ENCODE data around the gene HOGA1.

The HOGA1 gene

DNA sequence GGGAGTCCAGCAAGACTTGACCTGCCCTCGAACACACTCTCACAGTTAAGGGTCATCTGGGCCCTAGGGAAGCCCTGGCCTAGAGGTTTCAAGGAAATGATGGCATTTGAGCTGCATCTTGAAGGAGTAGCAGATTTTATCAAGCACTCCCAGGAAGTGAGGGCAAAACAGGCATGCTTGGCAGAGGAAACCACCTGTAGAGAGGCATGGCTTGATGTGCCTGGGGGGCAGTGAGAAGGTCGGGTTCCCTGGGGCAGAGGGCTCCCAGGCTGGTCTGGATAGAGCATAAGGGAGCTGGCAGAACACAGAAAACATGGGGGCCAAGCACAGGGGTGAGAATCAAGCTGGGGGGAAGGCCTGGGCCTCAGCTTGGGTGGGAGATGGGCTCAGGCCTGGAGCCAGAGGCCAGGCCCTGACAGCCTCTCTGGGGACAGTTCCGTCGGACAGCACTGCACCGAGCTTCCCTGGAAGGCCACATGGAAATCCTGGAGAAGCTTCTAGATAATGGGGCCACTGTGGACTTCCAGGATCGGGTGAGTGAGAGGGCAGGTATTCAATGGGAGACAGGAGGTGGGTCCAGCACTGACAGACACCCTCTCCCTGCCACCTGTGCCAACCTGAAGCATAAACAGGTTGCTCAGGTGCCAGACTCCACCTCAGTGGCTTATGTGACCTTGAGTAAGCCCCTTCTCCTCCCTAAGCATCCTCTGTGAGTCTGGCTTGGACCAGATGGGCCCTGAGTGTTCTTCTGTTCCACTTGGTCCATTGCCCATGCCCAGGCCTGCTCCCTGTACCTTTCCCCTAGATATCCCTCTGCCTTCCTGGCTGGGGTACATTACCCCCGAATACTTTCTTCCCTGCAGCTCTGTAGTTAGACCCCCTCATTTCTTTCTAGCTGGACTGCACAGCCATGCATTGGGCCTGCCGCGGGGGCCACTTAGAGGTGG is 3.5 kb upstream of the HOGA1 start:
- DNase-seq = no peak

DNA sequence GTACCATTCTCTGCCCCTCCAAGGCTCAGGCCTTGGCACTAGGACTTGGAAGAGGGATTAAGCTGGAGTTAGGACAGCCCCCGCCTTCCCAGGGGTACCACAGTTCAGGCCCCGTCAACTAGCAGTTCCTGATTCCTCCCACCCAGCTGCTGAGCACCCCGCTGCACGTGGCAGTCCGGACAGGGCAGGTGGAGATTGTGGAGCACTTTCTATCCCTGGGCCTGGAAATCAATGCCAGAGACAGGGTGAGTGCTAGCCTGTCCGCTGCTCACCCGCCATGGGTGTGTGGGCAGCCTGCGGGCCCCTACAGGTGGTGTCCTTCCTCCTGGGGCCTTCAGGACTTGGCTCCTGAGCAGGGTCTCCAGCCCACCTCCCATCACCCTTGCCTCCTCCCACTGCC is 2.0 kb upstream of the HOGA1 start:
- no peak for DNase-seq

DNA sequence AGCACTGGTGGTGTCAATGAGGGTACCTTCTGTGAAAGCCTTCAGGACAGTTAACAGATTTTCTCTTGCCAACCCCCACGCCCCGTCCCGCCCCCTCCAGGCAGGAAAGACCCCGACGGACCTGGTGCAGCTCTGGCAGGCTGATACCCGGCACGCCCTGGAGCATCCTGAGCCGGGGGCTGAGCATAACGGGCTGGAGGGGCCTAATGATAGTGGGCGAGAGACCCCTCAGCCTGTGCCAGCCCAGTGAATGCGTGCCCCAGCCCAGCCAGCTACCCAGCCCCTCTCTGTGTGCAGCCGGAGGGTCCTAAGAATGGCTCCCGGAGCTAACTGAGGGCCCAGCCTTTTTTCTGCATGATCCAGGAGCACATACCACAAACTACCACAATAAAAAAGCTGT is 713 bp upstream of the HOGA1 start:
- no peak for DNase-seq

DNA sequence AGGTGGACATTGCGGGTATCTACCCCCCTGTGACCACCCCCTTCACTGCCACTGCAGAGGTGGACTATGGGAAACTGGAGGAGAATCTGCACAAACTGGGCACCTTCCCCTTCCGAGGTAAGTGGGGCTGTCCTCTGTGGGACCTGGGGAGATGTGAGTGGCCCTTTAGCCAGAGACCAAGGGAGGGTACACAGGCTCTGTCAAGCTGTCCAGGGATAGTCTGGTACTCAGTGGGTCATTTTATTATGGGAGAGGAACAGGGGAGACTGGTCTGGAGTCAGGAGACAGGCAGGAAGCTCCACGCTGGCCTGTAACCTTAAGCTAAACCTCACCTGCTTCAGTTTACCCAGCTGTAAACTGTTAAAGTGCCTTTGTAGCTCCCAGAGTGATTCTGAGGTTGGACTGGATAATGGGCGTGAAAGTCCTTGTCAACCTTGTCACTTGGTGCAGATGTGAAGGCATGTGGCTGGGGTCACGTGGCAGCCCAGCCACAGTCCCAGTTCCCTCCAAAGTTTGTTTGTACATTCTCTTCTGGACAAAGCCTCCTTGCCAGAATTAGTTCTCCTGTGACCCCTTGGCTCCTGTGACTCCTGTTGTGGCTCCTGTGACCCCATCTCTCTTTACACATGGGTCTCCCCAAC is 729 bp downstream of the HOGA1 start:
- DNase-seq = no peak

DNA sequence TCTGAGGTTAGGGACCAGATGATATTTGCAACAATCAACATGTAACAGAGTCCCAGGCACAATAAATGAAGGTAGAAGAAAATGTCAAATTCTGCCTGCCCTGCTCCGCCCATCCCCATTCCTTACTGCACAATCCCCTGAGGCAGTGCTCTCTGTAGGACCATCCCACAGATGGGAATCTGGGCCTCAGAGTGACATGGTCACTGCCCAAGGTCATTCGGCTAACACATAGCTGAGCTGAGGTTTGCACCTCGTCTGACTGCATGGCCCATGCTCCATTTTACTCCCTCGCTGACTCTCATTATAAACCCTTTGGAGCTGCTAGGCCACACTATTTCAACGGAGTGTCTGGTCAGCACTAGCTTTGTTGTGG is 1.2 kb downstream of the HOGA1 start:
- DNase-seq = no peak

DNA sequence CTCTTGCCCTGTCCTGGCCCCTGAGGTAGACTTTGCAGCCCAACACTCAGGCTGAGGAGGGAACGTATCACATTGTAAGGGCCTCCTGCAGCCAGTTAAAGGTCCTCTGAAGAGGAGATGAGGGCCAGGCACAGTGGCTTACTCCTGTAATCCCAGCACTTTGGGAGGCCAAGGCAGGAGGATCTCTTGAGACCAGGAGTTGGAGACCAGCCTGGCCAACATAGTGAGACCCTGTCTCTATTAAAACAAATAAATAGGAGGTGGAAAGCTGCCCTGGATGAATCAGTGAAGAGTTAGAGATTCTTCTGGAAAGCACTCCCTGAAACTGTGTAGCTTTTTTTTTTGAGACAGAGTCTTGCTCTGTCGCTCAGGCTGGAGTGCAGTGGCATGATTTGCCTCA is 3.0 kb downstream of the HOGA1 start:
- no peak for DNase-seq

DNA sequence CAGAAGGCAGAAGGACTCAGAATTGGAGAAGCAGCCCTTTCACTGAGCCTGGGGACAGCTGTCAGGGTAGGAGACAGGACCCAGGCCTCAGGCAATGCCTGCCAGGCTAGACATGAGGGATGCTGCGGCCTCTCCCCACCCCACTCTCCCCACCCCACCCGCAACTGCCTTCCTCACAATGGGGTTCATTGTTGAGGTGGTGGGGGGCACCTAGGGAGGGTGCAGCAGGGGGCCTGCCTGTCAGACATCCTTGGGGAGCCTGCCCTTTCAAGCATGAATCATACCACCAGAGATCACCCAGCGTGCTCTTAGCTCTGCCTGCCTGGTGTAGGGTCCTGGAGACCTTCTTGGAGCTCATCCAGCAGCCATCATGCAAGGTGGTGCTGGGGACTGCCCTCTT is 5.3 kb downstream of the HOGA1 start, which contains the start of gene C10orf62:
Gene C10orf62 (plus strand): TSS at position 243 of the 400 bp plus-strand sequence. CDS start 177 bp downstream, outside the sequence.
- no peak for DNase-seq

DNA sequence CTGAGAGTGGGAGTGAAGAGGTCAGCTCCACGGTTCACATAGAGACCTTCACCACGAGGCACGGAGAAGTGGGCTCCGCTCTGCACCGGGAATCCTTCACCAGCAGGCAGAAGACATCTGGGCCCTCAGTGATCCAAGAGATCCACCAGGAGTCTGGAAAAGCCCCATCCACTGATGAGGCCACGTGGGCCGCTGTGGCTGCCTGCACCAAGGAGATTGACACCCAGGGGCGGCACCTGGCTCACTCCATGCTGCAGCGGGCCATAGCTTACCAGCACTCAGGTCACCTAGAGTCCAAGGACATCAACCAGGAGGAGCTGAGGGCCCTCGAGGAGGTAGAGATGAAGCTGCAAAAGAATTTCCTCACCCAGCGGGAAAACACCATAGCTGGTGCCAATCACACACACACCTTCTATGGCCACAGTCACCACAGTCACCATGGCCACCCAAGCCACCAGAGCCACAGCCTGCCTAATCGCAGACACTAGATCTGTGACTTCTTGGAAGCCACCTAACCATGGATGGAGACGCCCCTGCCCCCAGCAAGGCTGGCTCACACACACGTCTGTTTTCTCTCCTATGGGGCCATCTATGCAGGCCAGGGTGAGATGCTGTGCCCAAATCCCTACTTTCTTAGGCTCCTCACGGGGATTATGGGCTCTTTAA is 6.0 kb downstream of the HOGA1 start:
- no peak for DNase-seq

DNA sequence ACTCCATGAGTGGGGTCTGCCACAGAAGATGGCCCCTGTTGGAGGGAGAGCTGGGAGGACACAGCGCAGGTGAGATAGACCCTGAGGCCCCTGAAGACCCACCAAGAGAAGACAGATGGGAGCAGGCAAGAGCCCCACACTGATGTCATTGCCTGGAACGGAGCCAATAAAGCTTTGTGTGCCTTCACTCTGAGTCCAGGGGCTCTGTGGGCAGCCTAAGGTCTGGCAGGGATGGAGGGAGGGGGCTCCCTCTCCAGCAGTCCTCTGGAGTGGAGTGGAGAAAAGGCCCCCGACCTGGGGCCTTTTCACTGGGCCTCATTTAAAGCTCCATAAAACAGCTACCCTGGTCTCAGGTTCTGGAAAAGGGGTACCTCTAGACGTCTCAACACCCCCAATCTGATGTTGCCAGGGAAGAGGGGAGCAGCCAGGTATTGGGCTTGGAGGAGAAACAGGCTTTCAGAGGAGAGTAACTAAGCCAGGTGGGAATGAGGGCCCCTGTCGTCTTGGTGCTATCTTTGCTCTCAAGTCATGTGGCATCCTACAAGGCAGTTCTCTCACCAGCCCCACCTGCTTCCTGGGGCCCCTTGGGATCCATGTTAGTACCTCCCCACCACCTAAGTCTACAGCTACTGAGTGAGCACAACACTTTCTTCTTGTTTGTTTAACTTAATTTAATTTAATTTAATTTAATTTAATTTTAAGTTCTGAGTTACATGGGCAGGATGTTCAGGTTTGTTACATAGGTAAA is 6.7 kb downstream of the HOGA1 start:
- DNase-seq = no peak

DNA sequence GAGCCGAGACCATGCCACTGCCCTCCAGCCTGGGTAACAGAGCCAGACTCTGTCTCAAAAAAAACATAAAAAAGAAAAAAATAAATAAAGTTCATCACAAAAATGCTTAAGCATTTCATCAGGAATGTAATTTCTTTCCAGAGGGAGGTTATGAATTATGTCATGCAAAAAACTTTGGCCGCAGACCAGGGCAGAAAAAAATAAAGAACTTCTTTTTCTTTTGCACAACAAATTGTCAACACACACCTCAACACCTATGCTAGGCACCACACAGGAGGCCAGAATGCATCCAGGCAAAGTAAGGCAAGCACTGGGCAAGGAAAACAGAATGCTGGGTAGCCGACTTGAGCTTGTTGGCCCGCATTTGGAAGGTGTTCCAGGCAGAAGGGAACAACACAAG is 9.2 kb downstream of the HOGA1 start:
- DNase-seq = no peak

DNA sequence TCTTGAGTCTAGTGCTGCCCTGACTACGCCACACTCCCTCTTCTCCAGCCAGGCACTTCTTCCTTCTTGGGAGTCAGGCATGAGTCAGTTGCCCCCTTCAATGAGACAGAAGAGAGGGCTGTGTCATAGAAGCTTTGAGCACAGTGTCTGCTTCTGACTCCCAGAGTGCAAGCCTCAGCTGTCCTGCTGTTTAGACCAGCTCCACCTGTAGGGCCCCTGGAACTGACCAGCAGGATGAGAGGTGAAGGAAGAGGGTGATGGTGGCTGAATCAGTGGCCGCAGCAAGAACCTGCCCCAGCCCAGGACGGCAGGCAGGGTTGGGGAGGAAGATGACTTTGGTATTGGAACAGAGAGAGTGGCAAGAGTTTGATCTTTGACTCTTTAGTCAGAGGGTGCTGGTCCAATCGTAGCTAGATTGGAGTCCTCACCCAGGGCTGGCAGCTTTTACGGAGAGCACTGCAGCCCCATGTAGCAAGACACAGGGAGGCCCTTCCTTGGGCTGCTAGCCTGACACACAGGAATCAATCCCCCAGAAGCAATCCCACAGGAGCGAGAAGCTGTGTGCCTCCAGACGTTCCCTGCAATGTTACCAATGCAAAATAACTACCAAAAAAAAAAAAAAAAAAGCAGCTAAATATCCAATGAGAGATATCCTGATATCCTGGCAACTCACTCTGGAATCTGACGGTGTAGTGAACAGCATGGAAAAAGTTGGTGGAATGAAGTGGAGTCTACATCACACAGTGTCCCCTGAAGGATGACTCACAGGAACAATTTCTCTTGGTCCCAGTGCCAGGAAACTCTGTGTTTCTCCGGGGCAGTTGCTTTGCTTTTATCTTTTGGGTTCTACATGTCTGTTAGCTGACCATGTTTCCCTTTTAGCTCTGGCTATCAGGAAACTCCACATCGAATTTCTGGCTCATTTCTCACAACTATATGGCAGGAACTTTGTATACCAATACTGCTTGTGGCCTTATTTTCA is 12.2 kb downstream of the HOGA1 start:
- DNase-seq = no peak

DNA sequence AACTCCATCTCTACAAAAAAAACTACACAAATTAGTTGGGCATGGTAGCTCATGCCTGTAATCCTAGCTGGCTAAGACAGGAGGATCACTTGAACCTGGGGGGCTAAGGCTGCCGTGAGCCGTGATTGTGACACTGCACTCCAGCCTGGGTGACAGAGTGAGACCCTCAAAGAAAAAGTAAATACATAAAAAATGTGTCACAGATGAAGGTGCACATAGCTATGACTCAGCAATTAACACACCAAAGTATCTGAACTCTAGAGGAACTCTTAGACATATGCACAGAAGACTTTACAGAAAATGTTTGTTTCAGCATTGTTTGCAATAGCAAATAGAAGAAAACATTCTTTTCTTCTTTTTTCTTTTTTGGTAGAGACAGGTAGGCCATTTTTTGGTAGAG is 13.6 kb downstream of the HOGA1 start:
- DNase-seq = no peak

DNA sequence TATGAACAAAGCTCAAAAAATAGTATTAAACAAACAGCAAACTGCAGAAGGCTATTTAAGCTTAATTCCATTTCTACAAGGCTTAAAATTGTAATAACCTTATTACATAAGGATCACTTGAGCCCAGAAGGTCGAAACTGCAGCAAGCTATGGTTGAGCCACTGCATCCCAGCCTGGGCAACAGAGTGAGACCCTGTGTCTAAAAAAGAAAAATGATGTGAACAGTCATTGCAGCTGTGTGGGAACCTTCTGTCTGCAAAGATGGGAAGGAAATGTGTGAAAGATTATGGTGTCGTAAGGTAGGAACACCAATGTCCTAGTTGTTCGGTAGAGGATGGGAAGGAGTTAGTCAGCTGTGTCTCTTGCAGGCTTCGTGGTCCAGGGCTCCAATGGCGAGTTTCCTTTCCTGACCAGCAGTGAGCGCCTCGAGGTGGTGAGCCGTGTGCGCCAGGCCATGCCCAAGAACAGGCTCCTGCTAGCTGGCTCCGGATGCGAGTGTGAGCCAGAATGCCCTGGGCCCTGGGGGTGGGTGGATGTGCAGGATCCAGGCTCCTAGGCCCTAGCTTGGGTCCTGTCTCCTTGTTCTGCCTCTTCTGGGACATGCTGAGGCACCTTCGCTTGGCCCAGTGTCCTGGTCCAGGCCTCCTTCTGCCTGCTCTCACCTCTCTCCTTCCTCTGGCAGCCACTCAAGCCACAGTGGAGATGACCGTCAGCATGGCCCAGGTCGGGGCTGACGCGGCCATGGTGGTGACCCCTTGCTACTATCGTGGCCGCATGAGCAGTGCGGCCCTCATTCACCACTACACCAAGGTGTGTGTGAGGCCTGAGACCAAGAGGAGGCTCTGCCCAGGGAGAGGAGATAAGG is 14.4 kb downstream of the HOGA1 start:
- no peak for DNase-seq

DNA sequence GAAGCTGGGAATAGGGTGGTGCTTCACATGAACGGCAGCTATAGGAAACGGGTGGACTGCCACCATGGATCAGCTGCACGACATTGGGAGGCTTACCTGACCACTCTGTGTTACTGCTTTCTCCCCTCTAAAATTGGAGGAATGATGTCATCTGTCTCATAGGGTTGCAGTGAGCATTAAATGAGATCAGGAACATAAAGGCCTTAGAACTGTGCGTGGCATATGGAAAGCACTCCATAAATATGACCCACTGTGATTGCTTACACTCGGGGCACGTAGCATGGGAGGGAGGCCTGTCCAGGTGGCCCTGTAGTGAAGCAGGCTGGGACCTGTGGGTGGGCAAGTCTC is 15.1 kb downstream of the HOGA1 start:
- DNase-seq = no peak

DNA sequence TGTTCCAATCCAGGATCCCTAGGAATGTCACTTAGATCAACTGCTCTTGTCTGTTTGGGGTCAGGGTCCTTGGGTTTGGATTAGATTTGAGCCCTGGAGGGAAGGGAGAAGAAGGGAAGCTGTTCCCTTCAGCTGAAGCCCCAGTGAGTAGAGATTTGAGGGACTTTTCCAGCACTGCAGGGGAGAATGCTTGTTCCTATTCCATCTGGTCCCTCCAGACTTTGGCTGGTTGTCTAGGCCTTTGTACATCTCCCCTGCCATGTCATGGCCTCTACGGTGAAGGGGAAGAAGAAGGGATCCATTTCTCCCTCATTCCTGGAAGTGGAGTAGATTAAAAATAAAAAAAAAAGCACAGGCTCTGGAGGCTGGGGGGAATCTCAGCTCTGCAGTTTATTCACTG is 16.4 kb downstream of the HOGA1 start:
- DNase-seq = no peak

DNA sequence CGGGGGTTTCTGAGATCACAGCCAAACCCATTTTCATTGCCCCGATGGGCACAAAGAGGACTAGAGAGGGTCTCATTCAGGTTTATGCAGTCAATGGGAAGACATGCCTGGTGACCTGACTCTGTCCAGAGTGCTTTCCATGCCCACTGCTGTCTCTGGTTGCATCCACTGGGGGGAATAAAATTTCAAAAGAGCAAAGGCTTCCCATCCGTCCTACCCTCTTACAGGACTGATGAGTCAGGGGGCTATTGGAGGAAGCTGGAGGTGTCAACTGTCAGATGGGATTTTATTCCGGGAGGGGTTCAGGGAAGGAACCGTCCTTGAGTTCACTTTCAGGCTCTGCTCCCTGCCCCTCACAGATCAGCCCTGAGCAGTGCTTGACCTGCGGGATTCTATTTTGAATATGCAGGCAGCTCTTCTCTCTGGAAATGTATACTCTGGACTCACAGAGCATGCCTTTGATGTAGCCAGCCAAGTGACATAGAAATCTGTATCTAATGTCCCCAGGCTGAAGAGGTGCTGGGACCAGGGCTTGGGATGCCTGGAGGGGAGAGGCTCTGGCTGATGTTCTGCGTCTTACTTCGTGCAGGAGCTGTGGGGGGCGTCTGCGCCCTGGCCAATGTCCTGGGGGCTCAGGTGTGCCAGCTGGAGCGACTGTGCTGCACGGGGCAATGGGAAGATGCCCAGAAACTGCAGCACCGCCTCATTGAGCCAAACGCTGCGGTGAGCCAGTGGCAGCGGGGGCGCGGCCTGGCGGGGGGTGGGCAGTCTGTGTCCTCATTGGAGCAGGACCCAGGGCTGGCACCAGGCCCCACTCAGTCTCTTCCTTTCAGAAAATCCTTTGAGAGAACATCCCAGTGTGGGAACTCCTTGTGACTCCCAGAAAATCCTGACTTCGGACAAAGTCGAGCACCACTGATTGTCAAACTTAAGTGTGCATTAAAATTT is 17.4 kb downstream of the HOGA1 start:
- DNase-seq = no peak

DNA sequence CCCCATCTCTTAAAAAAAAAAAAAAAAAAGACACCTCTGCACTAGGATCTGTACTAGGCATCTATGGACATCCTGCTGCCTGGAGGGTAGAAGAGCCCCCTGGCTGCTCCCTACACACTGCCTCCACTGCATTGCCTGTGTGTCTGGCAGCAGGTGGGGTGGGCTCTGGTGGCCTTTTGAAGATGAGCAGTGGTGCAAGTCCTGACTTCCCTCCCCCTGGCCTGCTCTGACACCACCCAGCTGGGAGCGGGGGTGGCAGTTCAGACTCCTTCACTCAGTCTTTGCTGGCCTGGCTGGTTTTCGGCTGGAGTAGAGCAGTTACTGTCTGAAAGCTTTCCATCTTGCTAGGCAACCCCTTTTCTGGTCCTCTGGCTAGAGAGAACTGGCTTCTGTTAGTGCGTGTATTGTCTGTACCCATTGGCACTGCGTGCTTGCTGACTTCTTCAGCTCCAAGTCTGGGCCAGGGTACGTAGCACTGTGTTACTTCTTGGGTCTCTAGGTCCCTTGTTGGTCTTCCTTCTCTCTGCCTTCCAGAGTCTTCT is 23.0 kb downstream of the HOGA1 start:
- DNase-seq = no peak

DNA sequence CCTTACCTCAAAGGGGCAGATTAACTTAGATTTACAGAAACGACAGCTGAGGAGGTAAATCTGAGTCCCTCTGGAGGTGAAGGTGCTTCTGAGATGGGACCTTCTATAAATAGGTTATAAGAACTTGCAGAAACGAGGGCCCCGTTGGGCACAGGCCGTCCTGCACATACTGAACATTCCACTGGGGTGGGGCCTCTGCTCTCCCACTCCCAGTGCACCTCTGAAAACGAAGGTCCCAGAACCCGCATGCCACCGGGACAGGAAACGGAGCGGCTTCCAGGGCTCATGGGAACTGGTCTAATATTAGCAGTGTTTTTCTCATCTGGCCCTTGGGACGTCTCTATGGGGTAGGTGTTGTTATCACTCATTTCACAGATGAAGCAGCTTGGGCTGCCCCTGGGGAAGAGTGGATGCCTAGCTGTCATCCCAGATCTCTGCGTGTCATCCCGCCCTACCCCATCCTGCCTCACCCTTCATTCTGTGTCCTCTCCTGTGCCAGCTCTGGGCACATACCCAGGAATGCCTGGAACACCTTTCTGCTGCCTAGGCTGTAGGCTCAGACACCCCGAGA is 24.9 kb downstream of the HOGA1 start:
- DNase-seq = no peak

DNA sequence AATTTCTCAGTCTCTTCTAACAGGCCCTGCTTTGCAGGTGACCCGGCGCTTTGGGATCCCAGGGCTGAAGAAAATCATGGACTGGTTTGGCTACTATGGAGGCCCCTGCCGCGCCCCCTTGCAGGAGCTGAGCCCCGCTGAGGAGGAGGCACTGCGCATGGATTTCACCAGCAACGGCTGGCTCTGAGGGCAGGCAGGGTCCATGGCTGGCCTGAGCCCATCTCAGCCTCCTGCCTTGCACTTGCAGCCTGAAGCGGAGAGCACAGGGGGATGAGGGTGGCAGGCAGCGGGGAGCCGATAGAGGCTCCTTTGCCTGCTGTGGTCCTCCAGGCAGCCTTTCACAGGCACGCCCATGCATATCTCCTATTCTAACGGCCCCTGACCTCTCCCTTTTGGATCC is 27.3 kb downstream of the HOGA1 start:
- DNase-seq = no peak
